CD4-positive, alpha-beta T cell treated with Interleukin-6 at 100 ng/mL for 8 hours (primary cell): ENCODE measurements around the gene PPHLN1.

Source experiments
- DNase-seq: peaks from one replicate; pipeline ENCODE4 v3.0.0-alpha.2; 2020; ENCODE audit warnings: mixed read lengths, low spot score

The PPHLN1 gene

DNA sequence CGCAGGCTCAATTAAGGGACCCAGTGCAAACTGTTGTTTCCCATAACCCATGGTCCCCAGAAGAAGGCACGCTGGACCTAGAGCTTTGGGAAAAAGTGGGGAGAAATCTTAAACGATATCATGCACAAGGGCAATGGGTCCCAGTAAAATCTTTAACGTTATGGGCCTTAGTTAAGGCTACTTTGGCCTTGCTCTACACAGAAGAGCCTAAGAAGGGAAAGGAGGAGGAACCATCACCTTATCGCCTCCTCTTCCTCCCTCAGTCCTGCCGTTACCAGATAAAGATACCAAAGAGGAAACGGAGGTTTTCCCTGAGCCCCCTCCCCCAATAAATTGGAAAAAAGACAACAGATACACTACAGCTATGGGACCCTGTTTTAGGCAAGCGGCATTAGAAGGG, 116.9 kb downstream of the PPHLN1 start:
- no peak for DNase-seq

DNA sequence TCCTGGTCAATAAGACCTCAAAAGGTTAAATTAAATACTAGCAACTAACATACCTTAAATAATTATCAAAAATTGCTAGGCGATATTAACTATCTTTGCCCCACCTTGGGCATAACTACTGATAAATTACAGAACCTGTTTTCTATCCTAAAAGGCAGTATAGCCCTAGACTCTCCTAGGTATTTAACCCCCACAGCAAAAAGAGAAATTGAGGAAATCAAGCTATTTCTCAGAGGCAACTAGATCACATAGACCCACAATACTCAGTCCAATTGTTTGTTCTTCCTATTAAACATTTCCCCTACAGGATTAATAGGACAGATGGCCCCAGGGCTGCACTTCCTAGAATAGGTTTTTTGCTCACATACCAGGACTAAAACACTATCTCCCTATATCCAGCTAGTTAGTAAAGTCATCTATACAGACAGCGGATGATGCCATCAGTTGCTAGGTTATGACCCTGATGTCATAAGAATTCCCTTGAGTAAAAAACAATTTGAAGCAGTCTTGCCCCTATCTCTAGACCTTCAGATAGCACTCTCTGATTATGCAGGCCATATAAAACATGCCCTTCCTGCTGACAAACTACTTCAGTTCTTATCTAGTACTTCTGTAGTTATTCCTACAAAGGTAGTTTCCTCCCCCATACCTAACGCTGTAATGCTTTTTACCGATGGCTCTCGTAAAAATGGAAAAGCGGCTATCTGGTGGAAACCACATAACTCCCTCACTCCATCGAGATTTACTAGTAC, 118.4 kb downstream of the PPHLN1 start:
- DNase-seq = no peak

DNA sequence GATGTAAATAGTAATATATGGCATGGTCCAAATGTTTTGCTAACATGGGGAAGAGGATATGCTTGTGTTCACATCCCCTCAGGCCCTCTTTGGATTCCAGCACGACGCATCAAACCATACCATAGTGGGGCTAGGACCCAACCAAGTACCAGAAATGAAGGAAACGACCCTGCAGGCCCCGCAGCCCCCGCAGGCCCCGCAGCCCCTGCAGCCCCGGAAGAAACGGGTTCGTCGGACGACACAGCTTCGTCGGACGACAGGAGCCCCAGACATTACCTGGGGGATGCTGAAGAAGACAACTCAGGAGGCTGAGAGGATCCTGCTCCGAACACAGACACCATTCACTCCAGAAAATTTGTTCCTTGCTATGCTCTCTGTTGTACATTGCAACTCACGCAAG, 119.9 kb downstream of the PPHLN1 start:
- no peak for DNase-seq

DNA sequence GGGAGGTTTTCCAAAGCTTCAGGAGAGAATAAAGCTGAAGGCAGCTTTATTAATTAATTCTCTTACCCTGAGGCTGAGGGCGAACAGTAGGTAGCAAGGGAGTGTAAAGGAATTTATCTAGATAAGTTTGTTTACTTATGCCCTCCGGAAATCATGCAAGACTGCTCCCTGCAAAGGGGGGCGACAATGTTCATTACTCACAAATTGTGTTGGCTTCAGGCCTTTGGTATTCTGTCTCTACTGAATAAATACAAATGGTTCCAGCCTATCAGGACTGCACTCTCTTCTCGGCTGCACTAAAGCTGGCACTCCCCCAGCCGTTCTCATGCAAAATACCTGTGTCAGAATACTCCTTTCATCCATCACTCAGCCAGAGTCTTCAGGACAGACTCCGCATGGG, 120.8 kb downstream of the PPHLN1 start:
- no peak for DNase-seq

DNA sequence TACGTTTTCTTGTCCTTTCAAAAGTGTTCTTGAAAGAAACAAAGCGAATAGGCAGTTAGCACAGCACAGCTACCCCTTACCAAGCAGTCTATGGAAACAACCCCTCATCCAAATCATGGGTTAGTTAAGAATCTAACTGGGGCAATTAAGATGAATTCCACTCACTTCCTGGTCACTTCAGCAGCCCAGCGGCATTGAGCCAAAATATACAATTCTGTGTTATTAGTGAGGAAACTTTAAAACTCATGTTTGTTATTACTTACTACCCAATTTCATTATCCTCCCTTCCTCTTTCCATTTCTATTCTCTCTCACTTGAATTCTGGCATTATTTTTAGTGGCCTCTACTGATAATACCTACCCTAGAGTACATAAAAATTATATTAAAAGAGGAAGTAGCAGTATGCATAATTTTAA, 121.4 kb downstream of the PPHLN1 start:
- no peak for DNase-seq

DNA sequence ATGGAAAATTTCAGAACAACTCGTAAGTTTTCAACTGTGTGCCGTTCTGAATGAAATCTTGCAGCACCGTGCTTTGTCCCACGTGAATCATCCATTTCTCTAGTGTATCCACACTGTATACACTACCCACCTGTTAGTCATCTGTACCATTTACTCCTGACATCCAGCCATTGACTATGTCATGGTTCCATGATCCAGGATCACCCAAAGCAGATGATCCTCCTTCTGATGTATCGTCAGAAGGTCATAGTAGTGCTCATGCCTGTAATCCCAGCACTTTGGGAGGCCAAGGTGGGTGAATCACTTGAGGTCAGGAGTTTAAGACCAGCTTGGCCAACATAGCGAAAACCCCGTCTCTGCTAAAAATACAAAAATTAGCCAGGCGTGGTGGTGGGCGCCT, 122.9 kb downstream of the PPHLN1 start:
- no peak for DNase-seq

DNA sequence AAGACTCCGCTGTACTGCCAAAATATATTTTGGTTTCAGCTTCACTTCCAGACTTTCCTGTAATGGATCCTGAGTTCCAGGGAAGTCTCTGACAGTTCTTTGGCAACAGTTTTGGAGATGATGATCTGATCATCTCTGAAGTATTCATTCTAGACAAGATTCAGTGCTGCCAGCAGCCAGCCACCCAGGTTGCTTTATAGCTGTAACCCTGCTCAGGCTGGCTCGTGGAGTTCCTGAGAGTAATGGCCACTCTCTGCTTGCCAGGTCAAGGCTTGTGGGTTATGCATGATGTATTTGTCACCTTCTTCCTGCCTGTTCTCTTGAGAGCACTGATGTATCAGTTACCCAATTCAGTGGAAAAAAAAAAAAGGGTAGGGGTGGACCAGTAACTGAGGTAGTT, 124.3 kb downstream of the PPHLN1 start:
- no peak for DNase-seq

DNA sequence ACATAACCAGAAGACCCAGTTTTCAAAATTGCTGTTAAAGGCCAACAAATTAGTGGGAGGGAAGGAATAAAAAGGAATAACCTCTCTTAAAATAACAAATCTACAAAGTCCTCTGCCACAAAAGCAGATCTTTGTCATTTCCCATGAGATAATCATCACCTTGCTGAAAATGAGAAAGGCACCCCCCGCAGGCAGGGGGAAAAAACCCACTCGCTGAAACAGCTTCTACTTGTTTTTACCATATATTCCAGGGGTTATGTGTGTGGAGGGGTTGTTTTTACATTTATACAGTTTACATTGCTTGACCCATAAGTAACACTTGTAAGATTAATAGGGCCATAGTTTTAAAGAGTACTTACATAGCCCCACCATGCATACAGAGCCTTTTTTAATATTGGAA, 132.6 kb downstream of the PPHLN1 start:
- DNase-seq = no peak

DNA sequence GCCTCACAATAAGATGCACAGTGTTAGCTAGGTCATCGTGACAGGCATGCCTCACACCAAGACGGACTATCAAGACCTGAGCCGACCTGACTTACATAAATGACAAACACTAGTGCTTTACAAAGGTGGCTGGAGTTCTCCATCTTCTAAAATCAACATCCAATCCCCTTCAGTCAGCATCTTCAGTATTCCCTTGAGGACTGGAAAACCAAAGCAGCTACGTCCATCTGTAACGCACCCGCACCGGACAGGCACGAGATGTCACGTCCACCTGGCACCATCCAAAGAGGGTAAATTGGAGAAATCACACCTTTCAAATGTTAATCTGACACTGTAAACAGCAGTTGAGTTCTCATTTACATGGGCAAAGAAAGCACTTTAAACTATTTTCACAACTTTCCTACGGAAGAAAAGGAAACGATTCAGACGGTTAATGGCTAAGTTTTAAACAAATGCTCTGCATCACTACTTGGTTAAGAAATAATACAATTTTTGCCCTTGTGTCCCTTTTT, 133.4 kb downstream of the PPHLN1 start:
- no peak for DNase-seq

DNA sequence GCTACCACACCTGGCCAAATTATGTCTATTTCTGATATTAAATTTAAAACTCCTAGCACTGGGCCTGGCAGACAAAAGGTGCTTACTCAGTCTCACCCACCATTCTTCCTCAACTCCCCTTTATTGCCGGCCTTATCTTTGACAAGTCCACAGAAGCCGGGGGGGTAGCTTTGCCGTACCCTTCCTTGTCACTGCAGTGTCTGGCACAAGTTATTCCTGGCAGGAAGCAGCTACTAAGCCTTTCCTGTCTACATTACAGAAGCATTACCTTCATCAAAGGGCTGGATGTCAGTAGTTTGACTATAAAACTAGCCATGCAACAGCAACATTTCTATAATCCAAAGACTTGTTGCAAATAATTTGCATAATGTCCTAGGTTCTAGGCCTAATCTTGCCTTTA, 136.5 kb downstream of the PPHLN1 start:
- no peak for DNase-seq

DNA sequence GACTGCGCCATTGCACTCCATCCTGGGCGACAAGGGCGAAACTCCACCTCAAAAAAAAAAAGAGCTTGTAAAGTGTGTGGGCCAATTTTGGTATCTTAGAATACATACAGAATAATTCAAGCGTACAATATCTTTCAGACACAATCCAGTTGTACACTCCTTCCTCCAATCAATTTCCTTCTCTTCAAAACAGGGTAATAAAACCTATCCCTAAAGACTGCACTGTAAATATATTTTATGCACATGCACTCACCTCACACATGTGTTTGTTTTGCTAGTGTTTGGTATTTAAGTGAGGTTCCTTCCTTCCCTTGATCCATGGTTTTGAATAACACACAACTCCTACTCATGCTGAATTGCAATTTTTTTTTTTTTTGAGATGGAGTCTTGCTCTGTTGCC, 137.7 kb downstream of the PPHLN1 start:
- DNase-seq = no peak

DNA sequence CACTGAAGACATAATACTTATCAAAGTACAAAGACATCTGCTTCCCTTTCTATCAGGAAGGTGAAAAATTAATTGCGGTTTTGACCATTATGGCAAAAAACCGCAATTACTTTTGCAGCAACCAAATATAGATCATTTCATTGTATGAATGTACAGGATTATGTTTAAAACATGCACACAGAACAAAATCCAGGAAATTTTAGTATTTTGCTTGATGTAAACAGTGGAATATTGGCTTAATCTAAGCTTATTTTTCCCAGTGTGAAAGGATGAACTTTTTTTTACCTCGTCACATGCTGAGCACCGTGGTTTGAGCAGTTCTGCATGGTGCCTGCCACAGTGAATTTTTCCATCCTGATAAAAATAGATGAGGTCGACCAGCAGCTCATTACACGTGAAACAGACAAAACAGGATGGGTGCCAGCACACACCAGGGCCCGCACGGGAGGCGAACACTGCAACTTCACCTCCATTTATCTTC, 142.4 kb downstream of the PPHLN1 start:
- no peak for DNase-seq

DNA sequence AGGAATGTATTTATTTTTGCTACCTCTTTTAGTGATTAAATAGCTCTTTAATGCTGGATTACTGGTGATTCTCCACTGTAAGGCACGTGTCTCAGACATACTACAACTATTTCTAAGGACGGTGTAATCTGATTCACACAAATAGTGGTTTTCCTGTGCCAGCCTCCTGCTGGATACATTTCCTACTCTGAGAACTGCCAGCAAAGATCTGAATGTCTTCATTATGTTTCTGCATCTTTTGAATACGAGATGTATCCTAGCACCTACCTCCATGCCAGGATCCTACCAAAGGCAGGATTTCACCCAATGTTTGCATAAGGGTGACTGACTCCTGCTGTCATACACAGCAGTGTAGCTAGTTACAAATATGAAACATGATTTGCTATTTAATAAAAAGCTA, 143.0 kb downstream of the PPHLN1 start:
- DNase-seq = no peak

DNA sequence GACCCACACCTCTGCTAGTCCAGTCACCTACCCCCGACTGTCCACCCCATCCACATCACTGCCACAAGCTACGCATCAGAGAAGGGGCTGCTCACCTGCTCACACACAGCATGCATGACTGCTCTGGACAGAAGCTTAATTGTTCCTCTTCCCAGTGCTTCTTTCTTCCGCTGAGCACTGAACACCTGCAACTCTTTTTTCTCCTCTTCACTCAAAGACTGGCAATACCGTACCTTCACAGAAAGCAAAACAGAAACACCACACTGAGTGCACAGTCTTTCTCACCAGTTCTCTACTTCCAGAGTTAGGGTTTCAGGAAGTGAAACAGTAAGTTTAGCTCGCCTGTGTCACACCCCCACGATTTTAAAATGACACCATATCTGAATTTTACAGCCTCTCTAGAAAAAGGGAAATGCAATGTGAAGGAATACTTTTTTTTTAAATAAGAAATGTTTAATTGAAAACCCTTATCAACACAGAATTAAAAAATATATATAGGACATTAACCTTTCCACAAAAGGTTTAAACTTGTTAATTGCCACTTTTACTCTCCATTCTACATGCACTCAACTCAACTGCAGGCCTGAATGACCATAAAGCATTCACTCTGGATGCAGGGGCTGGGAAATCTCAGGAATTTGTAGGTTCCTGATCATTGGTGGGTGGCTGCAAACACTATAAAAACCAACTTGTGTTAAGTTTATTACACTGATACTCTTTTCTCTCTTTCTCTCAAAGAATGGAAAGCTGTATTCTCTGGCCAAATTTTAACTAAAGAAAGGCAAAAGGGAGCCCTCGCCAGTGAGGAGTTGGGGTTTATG, 143.6 kb downstream of the PPHLN1 start:
- no peak for DNase-seq

DNA sequence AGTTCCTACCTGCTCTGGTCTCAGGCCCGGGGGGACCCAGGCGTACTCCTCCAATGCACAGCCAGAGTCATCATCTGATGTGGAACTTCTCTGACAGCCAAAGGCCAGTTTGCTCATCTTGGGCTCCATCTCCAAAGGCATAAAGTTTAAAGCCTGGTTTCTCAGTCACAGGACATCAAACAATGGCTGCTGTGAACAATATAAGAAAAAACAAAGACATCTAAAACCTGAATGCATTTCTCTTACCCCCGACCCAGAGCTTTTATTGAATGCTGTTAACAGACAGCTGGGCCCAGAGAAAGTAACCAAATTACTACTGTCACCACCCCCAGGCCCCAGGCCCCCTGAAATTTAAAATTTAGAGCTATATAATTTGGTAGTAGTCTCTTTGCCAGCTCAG, 146.4 kb downstream of the PPHLN1 start:
- no peak for DNase-seq

DNA sequence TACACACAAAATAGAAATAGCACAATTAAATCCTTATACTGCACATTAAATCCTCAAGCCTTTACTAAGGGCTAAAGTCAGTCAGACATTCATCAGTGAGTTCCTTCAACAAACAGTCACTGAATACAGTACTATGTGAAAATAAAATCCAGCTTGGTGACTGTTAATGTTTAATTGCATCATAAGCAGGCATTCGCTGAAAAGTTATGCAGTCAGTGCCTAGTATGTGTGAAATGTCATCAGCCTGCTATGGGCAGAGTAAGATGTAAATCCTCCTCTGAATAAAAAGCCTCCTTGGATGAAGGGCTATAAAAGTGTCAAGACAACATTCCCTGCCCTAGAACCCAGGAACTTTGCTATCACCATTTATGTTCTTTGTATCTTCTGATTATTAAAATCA, 147.2 kb downstream of the PPHLN1 start:
- no peak for DNase-seq

DNA sequence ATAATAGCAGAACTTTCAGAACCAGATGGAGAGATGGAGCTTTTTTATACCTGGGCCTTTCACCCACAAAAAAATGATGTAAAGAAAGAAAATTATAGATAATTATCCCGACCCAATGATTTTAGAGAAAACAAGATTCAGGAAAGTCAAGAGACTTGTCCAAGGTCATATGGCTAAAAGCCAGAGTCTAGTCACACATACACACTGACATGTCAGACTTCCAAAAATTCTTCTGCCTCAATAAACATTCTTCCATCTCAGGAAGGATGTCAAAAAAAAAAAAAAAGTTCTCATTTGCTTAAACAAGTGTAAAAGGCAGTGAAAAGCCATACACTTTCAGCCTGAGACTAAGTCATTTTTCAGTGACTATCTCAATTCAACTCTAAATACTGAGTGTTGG, 147.6 kb downstream of the PPHLN1 start:
- no peak for DNase-seq

DNA sequence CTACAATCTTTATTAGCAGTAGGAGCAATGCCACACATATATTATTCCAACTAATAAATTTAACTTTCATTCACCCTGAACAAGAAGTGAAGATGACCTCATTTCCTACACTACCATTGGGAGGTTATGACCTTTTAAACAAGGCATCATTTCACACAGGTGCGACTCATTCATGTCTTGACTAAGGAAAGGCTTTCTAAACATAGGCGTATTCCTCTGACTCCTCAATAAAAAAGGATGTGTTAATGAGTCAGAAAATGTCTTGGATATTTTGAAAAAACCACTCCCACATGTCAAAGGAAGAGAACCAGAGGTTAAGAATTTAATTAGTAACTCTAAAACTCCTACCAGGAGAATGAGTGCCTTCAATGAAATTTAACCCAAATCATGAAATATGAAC, 148.4 kb downstream of the PPHLN1 start:
- no peak for DNase-seq

DNA sequence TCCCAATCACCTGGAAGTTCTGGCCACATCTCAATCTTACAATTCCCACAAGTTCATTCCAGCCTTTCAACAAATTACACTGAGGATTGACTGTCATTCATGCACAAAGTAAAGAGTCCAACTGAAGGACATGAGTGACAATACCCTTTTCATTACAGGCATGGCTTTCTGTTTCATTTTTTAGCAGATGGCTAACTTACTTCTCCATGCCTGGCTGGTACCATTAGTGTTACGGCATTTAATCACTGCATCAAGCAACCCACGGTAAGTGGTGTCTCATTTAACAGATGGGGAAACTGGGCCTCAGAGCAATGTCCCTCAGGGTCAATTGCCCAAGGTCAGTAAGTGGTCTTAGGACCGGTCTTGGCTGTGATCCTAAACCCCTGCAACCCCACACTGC, 149.1 kb downstream of the PPHLN1 start:
- no peak for DNase-seq

DNA sequence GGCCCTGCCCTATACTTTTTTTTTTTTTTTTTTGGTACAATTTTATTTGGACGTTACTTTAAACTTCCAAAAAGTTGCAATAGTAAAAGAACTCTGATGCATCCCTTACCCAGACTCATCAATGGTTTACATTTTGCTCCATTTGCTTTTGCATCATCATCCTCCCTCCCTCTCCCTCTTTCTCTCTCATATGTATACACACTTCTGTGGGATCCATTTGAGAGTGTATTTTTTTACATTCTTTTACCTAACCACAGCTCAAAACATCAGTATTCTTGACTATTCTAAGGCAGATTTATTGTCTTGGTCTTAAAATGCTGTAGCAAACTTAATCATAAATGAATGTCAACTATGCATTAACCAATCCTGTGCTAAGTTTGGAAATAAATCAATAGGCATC, 152.0 kb downstream of the PPHLN1 start:
- no peak for DNase-seq

DNA sequence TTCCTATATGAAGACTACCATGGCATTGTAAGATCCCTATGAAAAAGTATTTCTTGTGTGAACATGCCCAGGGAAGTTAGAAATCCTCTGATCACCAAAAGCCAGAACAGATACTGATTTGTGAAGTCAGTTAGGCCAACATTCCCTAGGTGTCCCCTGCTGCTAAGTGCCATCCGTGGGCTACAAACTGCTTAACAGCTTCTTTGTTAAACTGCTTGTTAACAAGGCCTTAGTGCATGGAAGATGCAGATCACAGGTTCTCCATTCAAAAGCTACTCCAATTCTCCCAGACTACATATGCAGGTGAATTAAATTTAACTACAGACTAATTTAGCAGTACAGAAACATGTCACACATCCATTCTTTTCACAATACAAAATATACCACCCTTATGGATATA, 155.4 kb downstream of the PPHLN1 start:
- DNase-seq = no peak

DNA sequence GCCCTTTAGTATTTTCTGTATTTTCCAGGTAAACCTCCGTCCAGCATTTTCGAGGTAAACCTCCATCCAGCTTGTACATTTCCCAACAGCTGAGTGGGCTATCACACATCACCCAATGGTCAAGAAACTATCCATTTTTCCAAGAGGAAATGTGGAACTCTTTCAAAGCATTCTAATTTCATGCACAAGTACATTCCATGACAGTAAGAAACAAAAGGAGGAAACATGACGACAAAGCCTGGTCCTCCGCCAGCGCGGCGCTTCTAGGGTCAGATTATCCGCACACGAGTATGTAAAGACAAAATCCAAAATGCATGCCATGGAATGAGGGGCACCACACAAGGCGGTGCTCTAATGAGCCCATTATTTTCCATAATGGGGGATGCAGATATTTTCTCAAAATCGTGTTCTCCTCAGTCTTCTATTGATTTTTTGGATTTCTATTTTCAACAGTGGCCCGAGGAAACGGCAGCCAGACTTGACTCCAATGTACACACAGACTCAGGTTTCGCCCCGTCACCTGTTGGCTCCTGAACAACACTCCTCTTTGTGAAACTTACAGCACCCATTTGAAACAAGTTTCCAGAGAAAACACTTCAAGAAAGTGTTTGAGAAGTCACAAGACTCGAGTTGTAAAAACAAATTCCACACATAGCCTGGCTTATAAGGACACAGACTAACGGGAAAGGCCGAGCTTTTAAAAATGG, 156.2 kb downstream of the PPHLN1 start:
- no peak for DNase-seq
